Osteocyte (in vitro differentiated cells): Measurements from ENCODE around the gene PFKFB2. TPM values are rescaled to one million over a fixed set of nuclear protein-coding genes. Genes with fewer than 3 reads are reported as not detected.

Source experiments
- DNase-seq: peaks from one replicate; pipeline ENCODE4 v3.0.0; 2021; ENCODE audit warnings: mixed read lengths; ENCODE audit not compliant: unreplicated experiment; ENCODE audit errors: extremely low spot score
- H3K27ac Mint-ChIP-seq: one replicate; pipeline ENCODE4 v1.8.0; 2021; ENCODE audit warnings: mild to moderate bottlenecking, mixed read lengths; ENCODE audit not compliant: unreplicated experiment
- H3K27me3 Mint-ChIP-seq: one replicate; pipeline ENCODE4 v1.8.0; 2021; ENCODE audit warnings: mixed read lengths; ENCODE audit not compliant: unreplicated experiment
- H3K36me3 Mint-ChIP-seq: one replicate; pipeline ENCODE4 v1.8.0; 2021; ENCODE audit warnings: mixed read lengths; ENCODE audit not compliant: unreplicated experiment
- H3K4me1 Mint-ChIP-seq: one replicate; pipeline ENCODE4 v1.8.0; 2021; ENCODE audit warnings: mixed read lengths; ENCODE audit not compliant: unreplicated experiment
- H3K4me3 Mint-ChIP-seq: one replicate; pipeline ENCODE4 v1.8.0; 2021; ENCODE audit warnings: mild to moderate bottlenecking, moderate library complexity, mixed read lengths; ENCODE audit not compliant: unreplicated experiment
- H3K9me3 Mint-ChIP-seq: one replicate; pipeline ENCODE4 v1.8.0; 2021; ENCODE audit warnings: mixed read lengths; ENCODE audit not compliant: unreplicated experiment
- CTCF ChIP-seq: fragments of 200-600 bp; sonication (generic); IDR thresholded peaks from 2 replicates; pipeline ENCODE4 v1.5.0; 2021; ENCODE audit warnings: antibody characterized with exemption, mild to moderate bottlenecking, moderate library complexity
- total RNA-seq: library from RNA; stranded (reverse); gene quantifications from 2 replicates; pipeline ENCODE4 v1.2.1, GENCODE V29; 2021

The PFKFB2 gene
- total RNA-seq, 1 donor from 2014 or later = 15.8 TPM

GRCh38 chr1:207007352-207008033, 45.6 kb upstream of the PFKFB2 start:
- no peak for DNase-seq
- H3K9me3 Mint-ChIP-seq = no peaks in the 10 kb centered on the region
- TF ChIP-seq CTCF = no peak
- no peak overlapping the region for H3K4me3 Mint-ChIP-seq
- no peak overlapping the region for H3K27ac Mint-ChIP-seq
- H3K36me3 Mint-ChIP-seq = no peaks in the 10 kb centered on the region
- H3K4me1 Mint-ChIP-seq = peaks cover 4% of the 10 kb centered on the region
- peaks cover 20% of the 10 kb centered on the region for H3K27me3 Mint-ChIP-seq

- Mint-ChIP-seq H3K27me3 (peaks cover 32% of the 10 kb centered on the region), H3K4me3 (no peak overlapping the region), H3K9me3 (no peaks in the 10 kb centered on the region), H3K4me1 (peaks cover 4% of the 10 kb centered on the region), H3K27ac (no peak overlapping the region), H3K36me3 (no peaks in the 10 kb centered on the region)
- no peak for TF ChIP-seq CTCF
- DNase-seq = no peak
These were observed 43.8 kb upstream of the PFKFB2 start for GRCh38 chr1:207009182-207009850.

GRCh38 chr1:207009945-207010344, 43.1 kb upstream of the PFKFB2 start:
- DNase-seq = no peak
- peaks cover 4% of the 10 kb centered on the region for H3K4me1 Mint-ChIP-seq
- no peak overlapping the region for H3K4me3 Mint-ChIP-seq
- TF ChIP-seq CTCF = no peak
- H3K27me3 Mint-ChIP-seq = peaks cover 38% of the 10 kb centered on the region
- no peak overlapping the region for H3K27ac Mint-ChIP-seq
- H3K9me3 Mint-ChIP-seq = no peaks in the 10 kb centered on the region
- H3K36me3 Mint-ChIP-seq = no peaks in the 10 kb centered on the region

GRCh38 chr1:207010726-207011125, 42.3 kb upstream of the PFKFB2 start:
- no peak for TF ChIP-seq CTCF
- H3K4me1 Mint-ChIP-seq = peaks cover 4% of the 10 kb centered on the region
- H3K27me3 Mint-ChIP-seq = peaks cover 37% of the 10 kb centered on the region
- no peaks in the 10 kb centered on the region for H3K36me3 Mint-ChIP-seq
- DNase-seq = no peak
- no peaks in the 10 kb centered on the region for H3K9me3 Mint-ChIP-seq
- no peak overlapping the region for H3K27ac Mint-ChIP-seq
- H3K4me3 Mint-ChIP-seq = no peak overlapping the region

GRCh38 chr1:207013321-207014085, 39.6 kb upstream of the PFKFB2 start:
- DNase-seq = no peak
- no peaks in the 10 kb centered on the region for H3K9me3 Mint-ChIP-seq
- no peak for TF ChIP-seq CTCF
- no peak overlapping the region for H3K27ac Mint-ChIP-seq
- H3K4me3 Mint-ChIP-seq = no peak overlapping the region
- no peaks in the 10 kb centered on the region for H3K4me1 Mint-ChIP-seq
- peaks cover 37% of the 10 kb centered on the region for H3K27me3 Mint-ChIP-seq
- no peaks in the 10 kb centered on the region for H3K36me3 Mint-ChIP-seq
